Heart left ventricle (tissue), 13 donors: ENCODE data around the gene FZD2.

ENCODE experiments used
- CTCF ChIP-seq, 12 donors: fragments of 200-600 bp; sonication (generic) in 4 of 12; IDR thresholded peaks; one replicate each; pipeline versions ENCODE4 v1.5.0 to v1.8.0; 2018 to 2022; ENCODE audit warnings: antibody characterized with exemption in 12 of 12, mild to moderate bottlenecking in 5 of 12
- POLR2A ChIP-seq, 2 donors: fragments of 450-650 bp; IDR thresholded peaks; one replicate each; pipeline ENCODE4 v1.6.1; 2017; ENCODE audit warnings: antibody characterized with exemption in 2 of 2, mild to moderate bottlenecking in 2 of 2, moderate library complexity in 2 of 2
- donor health status: ischemic (EF 13 %, LVEDD 7.1; RV severe dilation, severe dysfunction).
- donor health status: DM: no; HTN: yes; CAD: no.
- donor health status: DM: no; HTN: no; CAD: no.
- donor health status: ischemic (EF 25% LVEDD 6.9; RV normal size, moderate dysfunction).
- donor health status: ischemic (EF 25% LVEDD 5.7; RV mildly dilated, moderate dysfunction).
- donor health status: ischemic (EF 35%, LVEDD 5.7; RV mildly dilated, moderate dysfunction).
- donor health status: nonischemic (EF 11% LVEDD 7.7; RV severe dilation, severe dysfunction).
- donor health status: DM: yes; HTN: yes; CAD: no.
- donor health status: PGD.
- donor health status: ischemic (EF 29% LVEDD 5.4; RV normal size, mild dysfunction).
- donor health status: nonischemic (EF 23%, LVEDD 6.1; RV moderate dilation, normal function).

GRCh38 chr17:44585315-44585714 lies 28.0 kb downstream of the FZD2 start:
- no peak for TF ChIP-seq POLR2A (IDR thresholded peaks at IDR 0.05)
- no peak for TF ChIP-seq CTCF (IDR thresholded peaks at IDR 0.05)
